RCC 7860 (cell line): ENCODE results near the gene SUOX.
A peak's percentile ranks its signal among the peaks of the same experiment; 100 is the strongest.
"Not testable (repeated sequence)": the region's sequence is repeated elsewhere in the genome, so short reads cannot be mapped to it uniquely, and the experiment has no call there.

ENCODE experiments used
- DNase-seq: peaks from one replicate; pipeline ENCODE4 v3.0.0-alpha.2; 2015; ENCODE audit warnings: low spot score
- FAIRE-seq: peaks from 2 replicates; lab custom pipeline; 2012; peaks lifted over from hg19 to GRCh38; lab: Jason Lieb, UNC

The SUOX gene

DNA sequence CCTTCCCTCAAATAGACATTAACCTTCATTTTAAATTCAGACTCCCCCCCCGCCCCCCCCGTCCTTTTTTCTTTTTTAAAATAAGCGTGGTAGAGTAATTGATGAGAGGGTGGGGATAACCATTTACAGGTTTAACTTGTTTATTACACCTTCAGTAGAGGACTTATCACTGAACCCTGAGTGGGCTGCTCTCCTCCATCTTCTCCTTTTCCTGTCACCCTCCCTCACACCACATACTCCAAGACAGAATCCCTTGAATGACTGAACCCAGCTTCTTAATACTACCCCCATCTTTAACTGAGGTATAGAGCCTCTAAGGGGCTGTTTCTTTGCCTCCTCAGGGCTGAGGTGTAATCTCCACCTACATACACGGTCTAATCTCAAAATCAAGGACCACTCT is 20.1 kb downstream of the SUOX start:
- DNase-seq, result no peak
- no peak for FAIRE-seq

DNA sequence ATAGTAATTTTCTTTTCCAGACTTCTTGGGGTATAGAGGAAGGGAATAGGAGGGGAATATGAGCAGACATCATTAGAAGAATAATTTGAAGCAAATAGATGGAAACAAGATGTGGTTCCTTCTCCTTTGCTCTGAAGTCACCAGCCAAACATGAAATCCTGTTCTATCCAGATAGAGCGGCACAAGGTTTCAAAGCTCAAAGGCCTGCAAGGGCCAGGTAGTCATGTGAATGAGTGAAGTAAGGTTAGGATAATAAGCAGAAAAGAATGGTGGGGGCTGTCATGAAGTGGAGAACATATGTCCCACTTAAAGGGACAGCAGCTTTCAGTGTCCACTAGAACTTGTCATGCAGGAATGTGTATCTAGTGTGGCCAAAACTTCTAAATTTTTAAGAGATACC is 21.3 kb downstream of the SUOX start:
- FAIRE-seq (no peak), DNase-seq (no peak)

DNA sequence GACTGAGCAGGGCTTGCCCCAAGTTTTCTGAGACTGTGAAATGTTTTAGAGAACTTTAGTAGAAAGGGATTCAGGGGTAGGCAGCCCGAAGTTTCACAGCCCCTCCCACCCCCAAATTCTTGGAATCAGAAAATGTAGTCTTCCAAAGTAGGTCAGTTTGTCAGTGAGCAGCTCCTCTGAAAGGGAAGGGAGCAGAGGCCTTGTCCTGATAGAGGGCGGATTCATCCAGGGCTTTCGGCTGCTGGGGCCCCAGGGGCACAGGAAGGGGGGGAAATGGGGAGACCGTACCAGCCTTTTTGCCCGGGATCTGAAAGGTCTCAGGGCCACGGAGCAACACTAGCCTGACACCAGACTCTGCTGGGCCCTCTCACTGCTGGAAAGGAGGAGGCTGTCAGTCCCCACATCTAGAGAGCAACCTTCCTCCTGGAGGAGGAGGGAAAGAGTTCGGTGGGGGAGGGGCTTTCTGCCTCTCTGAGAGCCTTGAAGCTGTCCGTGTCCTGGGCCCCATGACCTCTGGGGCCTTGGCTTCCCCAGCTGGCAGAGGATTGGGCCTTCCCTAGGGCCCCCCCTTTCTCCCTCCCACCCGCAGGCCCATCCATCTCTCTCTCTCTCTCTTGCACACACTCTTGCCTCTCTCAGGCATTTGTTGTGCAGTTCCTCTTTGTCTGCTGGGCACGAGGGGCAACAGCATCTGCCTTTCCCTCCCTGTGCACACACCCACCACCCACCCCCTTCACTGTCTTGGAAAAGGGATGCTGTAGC is 23.5 kb downstream of the SUOX start, which contains the start of gene IKZF4:
TSS of gene IKZF4 (plus strand) at position 621 of the 762 bp plus-strand sequence. CDS start 451 bp downstream, outside the sequence.
- FAIRE-seq, result no peak

DNA sequence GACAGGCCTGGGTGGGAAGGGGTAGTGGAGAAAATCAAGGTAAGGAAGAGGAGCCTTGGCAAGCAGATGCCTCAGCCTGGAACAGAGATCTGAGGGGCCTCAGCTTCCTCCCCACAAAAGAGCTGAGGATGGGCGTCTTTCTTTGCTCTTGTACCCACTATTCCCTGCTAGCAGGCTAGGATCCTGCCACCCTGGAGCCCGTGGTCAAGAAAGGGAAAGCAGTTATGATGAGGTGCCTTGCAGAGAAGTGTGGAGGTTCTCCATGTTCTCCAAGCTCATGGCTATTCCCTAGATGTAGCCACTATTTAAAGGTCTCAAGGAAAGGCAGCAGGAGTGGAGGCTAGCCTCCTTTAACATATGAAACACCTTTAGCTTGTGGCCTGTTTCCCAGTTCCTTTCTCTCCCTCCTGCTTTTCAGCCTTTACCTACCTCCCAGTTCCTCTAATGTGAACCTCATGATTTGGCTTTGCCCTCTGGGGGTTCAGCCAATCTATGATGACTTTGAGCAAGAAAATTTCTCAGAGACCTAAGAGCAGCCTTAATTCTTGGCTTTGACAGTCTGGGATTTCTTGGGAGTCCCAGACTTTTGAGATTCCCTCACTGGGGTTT is 24.9 kb downstream of the SUOX start:
- FAIRE-seq, result no peak
- DNase-seq, result no peak

More for the DNA sequence above, 23.5 kb downstream of the SUOX start, which contains the start of gene IKZF4:
- no peak for DNase-seq

DNA sequence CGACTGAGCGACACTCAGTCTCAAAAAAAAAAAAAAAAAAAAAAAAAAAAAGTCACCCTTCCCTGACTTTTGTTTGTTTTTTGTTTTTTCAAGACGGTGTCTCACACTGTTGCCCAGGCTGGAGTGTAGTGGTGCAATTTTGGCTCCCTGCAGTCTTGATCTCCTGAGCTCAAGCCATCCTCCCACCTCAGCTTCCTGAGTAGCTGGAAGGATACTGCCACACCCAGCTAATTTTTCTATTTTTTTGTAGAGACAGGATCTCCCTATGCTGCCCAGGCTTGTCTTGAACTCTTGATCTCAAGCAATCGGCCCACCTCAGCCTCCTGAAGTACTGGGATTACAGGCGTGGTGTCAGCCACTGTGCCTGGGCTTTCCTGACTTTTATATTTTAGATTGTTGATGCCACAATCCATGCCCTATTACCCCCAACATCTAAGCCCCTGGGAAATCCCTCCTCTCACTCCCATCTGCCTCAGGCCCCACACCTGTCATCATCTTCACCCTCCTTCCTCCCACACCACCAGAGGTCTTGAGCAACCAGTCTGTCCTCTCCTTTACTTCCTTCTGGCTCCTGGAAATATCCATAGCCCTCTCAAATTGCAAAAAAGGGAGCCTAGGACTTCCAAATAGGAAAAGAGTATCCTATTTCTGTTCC is 31.6 kb downstream of the SUOX start:
- no peak for FAIRE-seq

DNA sequence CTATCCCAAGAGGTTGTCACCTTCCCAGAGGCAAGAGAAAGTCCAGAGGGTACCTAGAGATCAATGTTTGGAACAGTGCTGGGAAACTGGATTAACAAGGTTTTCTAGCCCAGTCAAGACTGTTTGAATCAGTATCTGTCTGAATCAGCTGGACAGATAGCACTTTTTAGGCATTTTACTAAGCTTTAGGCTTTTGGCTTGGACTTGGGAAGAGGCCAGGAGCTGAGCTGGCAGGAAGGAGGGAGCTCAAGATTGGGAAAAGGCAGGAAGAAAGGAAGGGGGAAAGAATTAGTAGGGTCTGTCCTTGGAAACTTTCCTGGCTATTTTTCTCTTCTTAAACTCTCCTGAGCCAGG is 32.1 kb downstream of the SUOX start:
- FAIRE-seq, result no peak

More for the DNA sequence above, 31.6 kb downstream of the SUOX start:
- no peak for DNase-seq

DNA sequence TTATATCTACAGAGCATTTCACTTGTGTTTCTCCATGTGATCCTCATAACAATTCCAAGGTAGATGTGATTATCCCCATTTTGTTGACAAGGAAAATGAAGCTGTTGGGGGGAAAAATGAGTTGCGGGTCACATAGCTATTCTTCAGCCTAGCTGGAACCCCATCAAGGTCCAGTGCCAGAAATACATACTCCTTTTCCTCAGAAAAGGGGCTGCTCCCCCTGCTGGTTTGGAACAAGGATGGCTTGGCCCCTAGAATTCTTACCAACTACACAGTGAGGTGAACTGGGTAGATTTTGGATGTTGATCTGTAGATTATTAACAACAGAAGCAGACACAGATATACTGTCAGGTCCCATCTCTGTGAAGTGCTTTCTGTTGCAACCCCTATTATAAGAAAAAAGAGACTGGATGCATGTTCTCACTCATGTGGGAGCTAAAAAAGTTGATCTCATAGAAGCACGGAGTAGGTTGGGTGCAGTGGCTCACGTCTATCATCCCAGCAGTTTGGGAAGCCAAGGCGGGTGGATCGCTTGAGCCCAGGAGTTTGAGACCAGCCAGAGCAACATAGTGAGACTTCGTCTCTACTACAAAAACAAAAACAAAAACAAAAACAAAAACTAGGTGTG is 32.7 kb downstream of the SUOX start:
- DNase-seq (peak; percentile 24), FAIRE-seq (no peak)

More for the DNA sequence above, 32.1 kb downstream of the SUOX start:
- DNase-seq, result no peak

DNA sequence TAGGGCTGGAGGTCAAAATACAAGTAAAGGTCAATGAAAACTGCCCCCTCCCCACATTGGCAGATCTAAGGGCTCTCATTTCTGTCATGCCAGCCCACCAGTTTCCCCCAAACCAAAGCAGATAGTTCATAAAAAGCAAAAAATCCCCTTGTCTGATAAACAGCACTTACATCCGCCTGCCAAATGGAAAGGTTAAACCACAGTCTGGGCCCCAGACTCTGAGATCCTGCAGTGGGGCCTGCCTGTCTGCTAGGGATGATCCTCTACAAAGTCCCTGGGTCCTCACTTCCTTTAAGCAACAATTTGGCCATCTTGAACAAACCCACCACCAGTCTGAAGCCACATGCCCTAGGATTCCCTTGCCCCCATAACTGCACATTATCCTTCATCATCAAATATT is 34.9 kb downstream of the SUOX start:
- DNase-seq, result no peak
- no peak for FAIRE-seq

DNA sequence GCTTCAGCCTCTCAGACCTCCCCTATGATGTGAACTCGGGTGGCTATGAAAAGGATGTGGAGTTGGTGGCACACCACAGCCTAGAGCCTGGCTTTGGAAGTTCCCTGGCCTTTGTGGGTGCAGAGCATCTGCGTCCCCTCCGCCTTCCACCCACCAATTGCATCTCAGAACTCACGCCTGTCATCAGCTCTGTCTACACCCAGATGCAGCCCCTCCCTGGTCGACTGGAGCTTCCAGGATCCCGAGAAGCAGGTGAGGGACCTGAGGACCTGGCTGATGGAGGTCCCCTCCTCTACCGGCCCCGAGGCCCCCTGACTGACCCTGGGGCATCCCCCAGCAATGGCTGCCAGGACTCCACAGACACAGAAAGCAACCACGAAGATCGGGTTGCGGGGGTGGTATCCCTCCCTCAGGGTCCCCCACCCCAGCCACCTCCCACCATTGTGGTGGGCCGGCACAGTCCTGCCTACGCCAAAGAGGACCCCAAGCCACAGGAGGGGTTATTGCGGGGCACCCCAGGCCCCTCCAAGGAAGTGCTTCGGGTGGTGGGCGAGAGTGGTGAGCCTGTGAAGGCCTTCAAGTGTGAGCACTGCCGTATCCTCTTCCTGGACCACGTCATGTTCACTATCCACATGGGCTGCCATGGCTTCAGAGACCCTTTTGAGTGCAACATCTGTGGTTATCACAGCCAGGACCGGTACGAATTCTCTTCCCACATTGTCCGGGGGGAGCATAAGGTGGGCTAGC is 37.7 kb downstream of the SUOX start:
- FAIRE-seq (no peak), DNase-seq (no peak)

DNA sequence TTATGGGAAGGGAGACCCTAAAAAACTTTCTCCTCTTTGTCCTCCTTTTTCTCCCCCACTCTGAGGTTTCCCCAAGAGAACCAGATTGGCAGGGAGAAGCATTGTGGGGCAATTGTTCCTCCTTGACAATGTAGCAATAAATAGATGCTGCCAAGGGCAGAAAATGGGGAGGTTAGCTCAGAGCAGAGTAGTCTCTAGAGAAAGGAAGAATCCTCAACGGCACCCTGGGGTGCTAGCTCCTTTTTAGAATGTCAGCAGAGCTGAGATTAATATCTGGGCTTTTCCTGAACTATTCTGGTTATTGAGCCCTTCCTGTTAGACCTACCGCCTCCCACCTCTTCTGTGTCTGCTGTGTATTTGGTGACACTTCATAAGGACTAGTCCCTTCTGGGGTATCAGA is 40.1 kb downstream of the SUOX start:
- FAIRE-seq (no peak), DNase-seq (no peak)

DNA sequence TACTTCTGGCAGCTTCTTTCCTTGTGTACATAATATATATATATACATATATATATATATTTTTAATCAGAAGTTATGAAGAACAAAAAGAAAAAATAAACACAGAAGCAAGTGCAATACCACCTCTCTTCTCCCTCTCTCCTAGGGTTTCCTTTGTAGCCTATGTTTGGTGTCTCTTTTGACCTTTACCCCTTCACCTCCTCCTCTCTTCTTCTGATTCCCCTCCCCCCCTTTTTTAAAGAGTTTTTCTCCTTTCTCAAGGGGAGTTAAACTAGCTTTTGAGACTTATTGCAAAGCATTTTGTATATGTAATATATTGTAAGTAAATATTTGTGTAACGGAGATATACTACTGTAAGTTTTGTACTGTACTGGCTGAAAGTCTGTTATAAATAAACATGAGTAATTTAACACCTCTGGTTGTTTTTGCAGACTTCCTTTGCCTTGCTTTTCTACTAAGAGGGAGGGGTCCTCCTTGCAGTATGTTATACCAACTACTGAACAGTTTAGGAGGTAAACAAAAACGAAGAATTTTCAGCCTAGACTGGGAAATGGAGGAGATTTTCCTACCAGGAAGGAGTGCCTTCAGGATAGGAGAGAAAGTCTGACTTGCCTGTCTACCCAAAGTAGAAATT is 41.1 kb downstream of the SUOX start:
- DNase-seq (no peak), FAIRE-seq (no peak)

DNA sequence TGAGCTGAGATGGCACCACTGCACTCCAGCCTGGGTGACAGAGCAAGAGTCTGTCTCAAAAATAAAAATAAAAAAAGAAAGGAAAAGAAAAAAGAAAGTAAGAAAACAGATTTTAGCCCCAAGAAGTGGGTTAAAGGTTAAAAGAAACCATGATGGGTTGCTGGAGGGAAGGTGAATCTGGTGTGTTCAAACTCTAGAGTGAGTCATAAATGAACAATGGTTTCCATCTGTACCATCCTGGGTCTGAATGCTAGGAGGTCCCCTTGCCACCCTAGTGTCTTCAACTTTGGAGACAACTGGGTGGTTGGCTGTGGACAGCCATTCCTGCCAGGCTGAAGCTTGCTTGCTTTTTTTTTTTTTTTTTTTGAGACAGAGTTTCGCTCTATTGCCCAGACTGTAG is 43.1 kb downstream of the SUOX start:
- FAIRE-seq (no peak), DNase-seq (no peak)

DNA sequence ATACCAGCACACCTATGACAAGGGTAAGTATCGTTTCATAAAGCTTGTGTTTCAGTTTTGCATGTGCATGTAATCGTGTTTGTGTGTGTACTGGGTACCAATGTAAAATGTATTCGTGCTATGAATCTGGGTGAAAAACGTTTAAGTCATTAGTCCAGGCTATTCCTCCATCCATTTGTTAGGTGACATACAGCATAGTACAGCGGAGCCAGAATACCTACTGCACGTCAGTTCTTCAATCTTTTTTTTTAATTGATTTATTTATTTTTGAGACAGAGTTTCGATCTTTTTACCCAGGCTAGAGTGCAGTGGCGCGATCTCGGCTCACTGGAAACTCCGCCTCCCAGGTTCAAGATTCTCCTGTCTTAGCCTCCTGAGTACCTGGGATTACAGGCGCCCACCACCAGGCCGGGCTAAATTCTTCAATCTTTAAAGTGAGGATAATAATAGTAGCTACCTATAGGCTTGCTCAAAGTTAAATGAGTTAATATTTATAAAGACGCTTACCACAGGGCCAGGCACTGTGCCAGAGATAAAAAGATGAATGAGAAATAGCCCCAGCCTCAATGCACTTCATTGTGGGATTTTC is 44.0 kb downstream of the SUOX start:
- no peak for FAIRE-seq
- no peak for DNase-seq

DNA sequence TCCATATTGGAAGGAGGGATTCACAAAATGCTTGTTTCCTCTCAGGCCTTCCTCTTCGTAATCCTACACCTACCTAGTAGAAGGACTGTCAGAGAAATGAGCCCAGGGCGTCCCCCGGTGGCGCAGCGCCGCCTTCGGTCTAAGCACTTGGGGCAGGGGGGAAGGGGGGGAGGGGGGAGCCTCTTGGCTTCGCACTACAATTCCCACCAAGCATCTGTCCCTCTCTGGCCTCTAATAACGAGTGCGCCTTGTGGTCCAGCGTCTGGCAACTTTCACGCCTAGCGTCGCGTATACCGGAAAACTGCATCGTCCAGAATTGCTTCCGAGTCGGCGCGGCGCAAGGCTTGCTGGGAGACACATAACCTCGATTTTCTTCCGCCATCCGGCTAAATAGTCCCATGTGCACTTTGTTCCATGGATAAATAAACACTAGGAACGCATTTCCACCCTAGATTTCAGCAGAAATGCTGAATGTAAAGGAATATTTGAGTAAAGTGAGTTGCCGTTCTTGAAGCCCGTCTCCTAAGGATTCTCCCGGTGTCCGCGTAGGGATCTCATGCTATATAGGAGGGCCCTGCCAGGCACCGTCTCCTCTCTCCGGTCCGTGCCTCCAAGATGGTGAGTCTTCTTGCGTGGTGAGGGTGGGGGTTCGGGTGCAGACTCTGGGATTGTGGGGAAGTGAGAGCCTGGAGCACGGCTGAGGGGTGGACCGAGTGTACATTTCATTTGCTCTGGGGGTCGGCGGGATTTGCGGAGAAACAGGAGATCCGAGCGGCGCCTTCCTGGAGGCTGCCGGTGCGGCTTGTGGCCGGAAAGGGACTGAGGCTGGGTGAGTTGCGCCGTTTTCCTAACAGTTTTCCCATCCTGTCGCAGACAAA is 44.7 kb downstream of the SUOX start, which contains the start of gene RPS26:
TSS of gene RPS26 (plus strand) at position 367 of the 878 bp plus-strand sequence. CDS start at position 616, 249 bp downstream.
- DNase-seq, result peak; percentile 96
- FAIRE-seq, result peak; percentile 34

DNA sequence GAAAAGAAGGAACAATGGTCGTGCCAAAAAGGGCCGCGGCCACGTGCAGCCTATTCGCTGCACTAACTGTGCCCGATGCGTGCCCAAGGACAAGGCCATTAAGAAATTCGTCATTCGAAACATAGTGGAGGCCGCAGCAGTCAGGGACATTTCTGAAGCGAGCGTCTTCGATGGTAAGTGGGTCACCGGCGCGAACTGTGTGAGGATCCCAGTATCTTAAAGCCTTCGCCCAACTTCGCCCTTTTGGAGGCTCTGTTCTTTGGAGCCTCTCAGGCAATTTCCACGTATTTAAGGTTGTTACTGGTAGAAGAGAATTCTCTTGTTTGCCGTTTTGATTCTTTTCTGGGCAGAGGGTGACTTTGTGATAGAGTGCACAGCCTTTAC is 45.3 kb downstream of the SUOX start:
- not testable (repeated sequence) for DNase-seq, FAIRE-seq

DNA sequence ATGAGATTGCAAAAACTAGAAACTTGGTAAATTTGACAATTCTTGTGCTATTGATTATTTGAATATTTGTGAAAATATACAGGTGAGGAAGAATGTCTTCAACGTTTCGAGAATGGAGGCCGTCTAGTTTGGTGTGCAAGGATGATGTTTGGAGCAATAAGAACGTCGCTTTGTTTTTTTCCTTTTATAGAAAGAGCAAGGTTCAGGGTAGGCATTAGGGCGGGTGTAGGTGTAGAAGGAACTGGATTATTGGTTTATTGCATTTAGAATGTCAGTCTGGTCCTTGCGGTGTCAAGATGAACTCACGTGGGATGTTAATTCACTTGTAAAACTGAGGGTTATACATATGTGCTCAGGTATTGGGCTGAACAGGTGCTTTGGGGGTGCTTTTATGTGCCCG is 45.8 kb downstream of the SUOX start:
- FAIRE-seq (no peak), DNase-seq (no peak)

DNA sequence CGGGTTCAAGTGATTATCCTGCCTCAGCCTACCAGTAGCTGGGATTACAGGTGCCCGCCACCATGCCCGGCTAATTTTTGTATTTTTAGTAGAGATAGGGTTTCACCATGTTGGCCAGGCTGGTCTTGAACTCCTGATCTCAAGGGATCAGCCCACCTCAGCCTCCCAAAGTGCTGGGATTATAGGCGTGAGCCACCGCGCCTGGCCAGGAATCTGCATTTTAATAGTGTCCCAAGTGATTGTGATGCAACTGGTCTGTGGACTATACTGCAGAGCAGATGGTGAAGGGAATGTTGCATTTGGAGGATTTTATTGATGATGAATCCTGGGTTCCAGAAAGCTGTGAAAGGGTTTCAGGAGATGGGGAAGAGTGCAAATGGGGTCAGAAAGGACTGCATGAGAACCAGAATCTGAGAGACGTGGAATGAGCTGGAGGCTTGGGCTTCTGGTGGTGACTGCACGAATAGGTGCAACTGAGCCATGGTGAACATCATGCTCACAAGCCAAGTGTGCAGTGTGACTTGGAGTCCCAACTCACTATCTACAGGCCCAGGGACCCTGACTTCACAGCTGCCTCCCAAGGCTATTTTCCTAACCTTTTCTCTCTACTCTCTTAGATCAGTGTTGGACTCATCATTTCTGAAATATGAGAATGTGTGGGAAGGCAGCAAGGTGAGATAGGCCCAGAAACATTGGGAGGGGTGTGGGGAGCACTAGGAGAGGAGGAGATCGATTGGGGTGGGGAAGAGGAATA is 49.1 kb downstream of the SUOX start:
- no peak for DNase-seq
- no peak for FAIRE-seq

DNA sequence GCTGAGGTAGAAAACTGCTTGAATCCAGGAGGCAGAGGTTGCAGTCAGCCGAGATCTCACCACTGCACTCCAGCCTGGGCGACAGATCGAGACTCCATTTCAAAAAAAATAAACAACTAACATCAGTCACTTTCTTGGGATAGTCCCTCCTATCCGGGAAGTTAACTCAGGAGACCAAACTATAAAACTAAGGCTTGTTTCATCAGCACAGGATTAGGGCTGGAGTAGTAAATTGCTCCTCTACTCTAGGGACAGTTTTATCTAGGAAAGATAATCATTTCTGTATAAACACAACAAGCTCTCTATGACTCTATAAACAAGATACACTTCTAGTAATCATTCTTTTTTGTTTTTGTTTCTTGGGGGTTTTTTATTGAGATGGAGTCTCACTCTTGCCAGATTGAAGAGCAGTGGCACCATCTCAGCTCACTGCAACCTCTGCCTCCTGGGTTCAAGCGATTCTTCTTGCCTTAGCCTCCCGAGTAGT is 56.4 kb downstream of the SUOX start:
- no peak for DNase-seq
- no peak for FAIRE-seq
